HepG2 (cell line): ENCODE data around the gene TMBIM1. TPM values are rescaled to one million over a fixed set of nuclear protein-coding genes. Genes with fewer than 3 reads are reported as not detected.

ENCODE experiments used
- ATF7-NPFF ChIP-seq: sonication (generic); formaldehyde crosslinking; IDR thresholded peaks from 2 replicates; pipeline ENCODE4 v1.8.1; 2023; ENCODE audit warnings: mild to moderate bottlenecking, low read depth, missing genetic modification reagents, moderate library complexity
- BRD4 ChIP-seq: sonication (generic); formaldehyde crosslinking; IDR thresholded peaks from 2 replicates; pipeline ENCODE4 v1.4.0; 2020; ENCODE audit warnings: missing genetic modification reagents
- CAMTA2 ChIP-seq: sonication (generic); formaldehyde crosslinking; IDR thresholded peaks from 2 replicates; pipeline ENCODE4 v1.4.0; 2020; ENCODE audit warnings: mild to moderate bottlenecking, missing genetic modification reagents, borderline replicate concordance
- GATA4 ChIP-seq: sonication (generic); IDR thresholded peaks from 2 replicates; pipeline ENCODE4 v1.6.1; 2016; ENCODE audit warnings: antibody characterized with exemption, low read depth, borderline replicate concordance
- KLF15 ChIP-seq: sonication (generic); formaldehyde crosslinking; IDR thresholded peaks from 2 replicates; pipeline ENCODE4 v1.8.1; 2023; ENCODE audit warnings: borderline replicate concordance, mild to moderate bottlenecking, inconsistent platforms, missing genetic modification reagents, mixed read lengths
- MAZ ChIP-seq, 2 experiments: sonication (generic) in 1 of 2; formaldehyde crosslinking in 1 of 2; IDR thresholded peaks; 2 replicates each; pipeline versions ENCODE4 v1.5.0 to v1.6.1; 2012 to 2020; ENCODE audit warnings: low read depth in 2 of 2, mild to moderate bottlenecking in 2 of 2, borderline replicate concordance in 1 of 2, improper control_type of control experiment in 1 of 2, low read length in 1 of 2, missing genetic modification reagents in 1 of 2, moderate library complexity in 1 of 2
- MIXL1 ChIP-seq: IDR thresholded peaks from 2 replicates; pipeline ENCODE4 v1.6.1; 2016
- MNT ChIP-seq: fragments of 450-650 bp; IDR thresholded peaks from 2 replicates; pipeline ENCODE4 v1.6.1; 2016
- MYC ChIP-seq: sonication (generic); formaldehyde crosslinking; IDR thresholded peaks from 2 replicates; pipeline ENCODE4 v1.9.0; 2021; ENCODE audit warnings: missing genetic modification reagents, borderline replicate concordance
- PHF21A ChIP-seq: sonication (generic); formaldehyde crosslinking; IDR thresholded peaks from 2 replicates; pipeline ENCODE4 v1.5.0; 2020; ENCODE audit warnings: mild to moderate bottlenecking, missing genetic modification reagents
- PHF5A ChIP-seq: IDR thresholded peaks from one replicate; pipeline ENCODE4 v1.6.1; 2018; ENCODE audit warnings: low read depth, missing genetic modification reagents; ENCODE audit not compliant: unreplicated experiment
- RNF2 ChIP-seq: fragments of 450-650 bp; conservative IDR thresholded peaks from 2 replicates; pipeline ENCODE4 v1.6.1; 2016; ENCODE audit warnings: low read depth
- RORA ChIP-seq: sonication (generic); formaldehyde crosslinking; IDR thresholded peaks from 2 replicates; pipeline ENCODE4 v1.5.0; 2020; ENCODE audit warnings: mild to moderate bottlenecking, missing genetic modification reagents, moderate library complexity
- RXRA ChIP-seq: sonication (generic); formaldehyde crosslinking; IDR thresholded peaks from 2 replicates; pipeline ENCODE4 v1.5.1; 2020; ENCODE audit warnings: missing genetic modification reagents
- U2AF2 ChIP-seq: fragments of 200-400 bp; formaldehyde crosslinking; IDR thresholded peaks from 2 replicates; pipeline ENCODE4 v1.6.1; 2017; ENCODE audit warnings: low read depth, mild to moderate bottlenecking, low read length
- ZBTB7B ChIP-seq: sonication (generic); formaldehyde crosslinking; IDR thresholded peaks from 2 replicates; pipeline ENCODE4 v1.4.0; 2020; ENCODE audit warnings: missing genetic modification reagents
- ZFP36 ChIP-seq: fragments of 150-350 bp; IDR thresholded peaks from 2 replicates; pipeline ENCODE4 v1.6.1; 2018; ENCODE audit warnings: borderline replicate concordance, low read length, low read depth; ENCODE audit not compliant: partially characterized antibody
- ZFP41 ChIP-seq: sonication (generic); formaldehyde crosslinking; IDR thresholded peaks from 2 replicates; pipeline ENCODE4 v1.4.0; 2020; ENCODE audit warnings: mild to moderate bottlenecking, missing genetic modification reagents, borderline replicate concordance
- ZNF317 ChIP-seq: sonication (generic); formaldehyde crosslinking; IDR thresholded peaks from 2 replicates; pipeline ENCODE4 v1.5.0; 2020; ENCODE audit warnings: mild to moderate bottlenecking, missing genetic modification reagents
- ZNF501 ChIP-seq: sonication (generic); formaldehyde crosslinking; IDR thresholded peaks from 2 replicates; pipeline ENCODE4 v1.5.1; 2020; ENCODE audit warnings: mild to moderate bottlenecking, moderate library complexity, missing genetic modification reagents
- ZNF607 ChIP-seq: sonication (generic); formaldehyde crosslinking; IDR thresholded peaks from 2 replicates; pipeline ENCODE4 v1.5.1; 2020; ENCODE audit warnings: missing genetic modification reagents, mild to moderate bottlenecking, borderline replicate concordance
- ZNF776 ChIP-seq: sonication (generic); formaldehyde crosslinking; IDR thresholded peaks from 2 replicates; pipeline ENCODE4 v1.4.0; 2020; ENCODE audit warnings: mild to moderate bottlenecking, missing genetic modification reagents
- ZNF790 ChIP-seq: sonication (generic); formaldehyde crosslinking; IDR thresholded peaks from 2 replicates; pipeline ENCODE4 v1.8.0; 2022; ENCODE audit warnings: missing genetic modification reagents, mild to moderate bottlenecking, borderline replicate concordance
- polyA plus RNA-seq, 8 experiments: library from polyadenylated mRNA; depleted of rRNA in 3 of 8; stranded (reverse) in 7 of 8; unstranded in 1 of 8; fragments of >200 nt; fragmentation: Illumina TruSeq in 4 of 8; extraction: Trizol in 4 of 8; gene quantifications; 2 replicates each; pipeline versions ENCODE4 v1.2.1 to v1.2.3, GENCODE V29; 2011 to 2016; ENCODE audit warnings: low read depth in 4 of 8, missing spikeins in 1 of 8, mixed read lengths in 1 of 8; ENCODE audit not compliant: insufficient read depth in 1 of 8
- total RNA-seq, 5 experiments: library from RNA; depleted of rRNA; stranded (reverse); fragments of >200 nt; fragmentation: Illumina TruSeq; extraction: Trizol; gene quantifications; 2 replicates each; pipeline ENCODE4 v1.2.3, GENCODE V29; 2016; ENCODE audit warnings: low read depth in 1 of 5
- TF ChIP-seq, protein P1 (sequence below): sonication (generic); formaldehyde crosslinking; IDR thresholded peaks from 2 replicates; pipeline ENCODE4 v1.8.0; 2022; ENCODE audit warnings: missing genetic modification reagents, mild to moderate bottlenecking, borderline replicate concordance
- TF ChIP-seq, protein P2 (sequence below): fragments of 450-650 bp; IDR thresholded peaks from 2 replicates; pipeline ENCODE4 v1.6.1; 2017

The TMBIM1 gene
- total and polyA plus RNA-seq, 2 of the 13 experiments (the other 11 are each of a cell fraction or from before 2014, with no cell fraction given), result 127 to 139 TPM

DNA sequence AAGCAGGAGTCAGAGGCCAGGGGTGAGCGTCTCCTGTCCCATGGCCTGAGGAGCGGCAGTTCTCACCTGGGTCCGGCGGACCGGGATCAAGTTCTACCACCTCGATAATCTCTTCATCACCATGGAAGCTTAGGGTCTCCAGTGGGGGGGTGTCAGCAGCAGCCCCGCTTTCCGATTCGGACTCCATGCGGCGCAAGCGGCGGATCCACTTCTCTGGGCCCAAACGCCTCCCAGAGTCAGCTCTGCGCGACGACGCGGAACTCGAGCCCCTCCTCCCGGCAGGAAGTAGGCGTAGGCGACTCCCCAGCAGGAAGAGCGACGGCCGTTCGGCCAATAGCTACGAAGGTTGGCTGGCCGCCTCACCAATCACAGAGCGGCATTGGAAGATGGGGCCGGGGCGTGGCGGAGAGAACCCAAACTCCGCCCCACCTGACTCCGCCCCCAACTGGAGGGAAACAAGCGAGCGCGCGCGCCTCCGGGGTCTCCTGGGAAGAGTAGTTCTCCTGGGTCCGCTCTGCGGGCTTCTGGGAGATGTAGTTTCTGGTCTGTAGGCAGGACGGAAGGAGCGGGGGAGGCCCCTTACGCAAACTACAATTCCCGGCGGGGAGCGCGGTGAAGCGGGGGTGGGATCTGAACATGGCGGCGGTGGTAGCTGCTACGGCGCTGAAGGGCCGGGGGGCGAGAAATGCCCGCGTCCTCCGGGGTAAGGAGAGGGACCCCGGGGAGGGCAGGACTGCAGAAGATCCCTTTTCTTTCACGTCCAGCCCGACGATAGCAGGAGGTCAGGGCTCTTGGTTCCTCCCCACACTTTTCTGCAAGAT, 22.2 kb downstream of the TMBIM1 start, which contains the start of the genes AAMP and PNKD (continued):
- TF ChIP-seq ZFP41 (CRISPR knock-in tag), result peak; percentile 30; the same call in 1 of the 2 replicates
- TF ChIP-seq BRD4, result peak; percentile 81; the same call in 1 of the 2 replicates
- no peak for TF ChIP-seq ATF7-NPFF (CRISPR knock-in tag)
- TF ChIP-seq PHF5A (CRISPR knock-in tag), result peak; percentile 54
- peak; percentile 29; the same call in 1 of the 2 replicates for TF ChIP-seq MIXL1 (CRISPR knock-in tag)
- TF ChIP-seq ZNF501 (CRISPR knock-in tag), result peak; percentile 94; the same call in 1 of the 2 replicates
- TF ChIP-seq RNF2, result no peak
- TF ChIP-seq PHF21A, result peak; percentile 5; the same call in 1 of the 2 replicates
- peak; percentile 88 for TF ChIP-seq ZNF317 (CRISPR knock-in tag)
- TF ChIP-seq, protein P1, sequence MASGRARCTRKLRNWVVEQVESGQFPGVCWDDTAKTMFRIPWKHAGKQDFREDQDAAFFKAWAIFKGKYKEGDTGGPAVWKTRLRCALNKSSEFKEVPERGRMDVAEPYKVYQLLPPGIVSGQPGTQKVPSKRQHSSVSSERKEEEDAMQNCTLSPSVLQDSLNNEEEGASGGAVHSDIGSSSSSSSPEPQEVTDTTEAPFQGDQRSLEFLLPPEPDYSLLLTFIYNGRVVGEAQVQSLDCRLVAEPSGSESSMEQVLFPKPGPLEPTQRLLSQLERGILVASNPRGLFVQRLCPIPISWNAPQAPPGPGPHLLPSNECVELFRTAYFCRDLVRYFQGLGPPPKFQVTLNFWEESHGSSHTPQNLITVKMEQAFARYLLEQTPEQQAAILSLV (CRISPR knock-in tag), result peak; percentile 92; the same call in 1 of the 2 replicates
- TF ChIP-seq ZNF607 (CRISPR knock-in tag), result peak; percentile 74; the same call in 1 of the 2 replicates
- no peak for TF ChIP-seq RORA (CRISPR knock-in tag)
- TF ChIP-seq CAMTA2, result peak; percentile 81; the same call in 1 of the 2 replicates
- no peak for TF ChIP-seq ZNF790 (CRISPR knock-in tag)
- TF ChIP-seq MYC (CRISPR knock-in tag), result peak; percentile 88
- TF ChIP-seq KLF15, result peak; percentile 74; the same call in 1 of the 2 replicates
- TF ChIP-seq MAZ (IDR thresholded peaks at IDR 0.05; ENCODE audit: borderline replicate concordance, low read depth, low read length), result peak; percentile 18
- peak; percentile 75 for TF ChIP-seq MAZ (CRISPR knock-in tag; IDR thresholded peaks at IDR 0.05; ENCODE audit: low read depth)
- no peak for TF ChIP-seq ZFP36
- no peak for TF ChIP-seq U2AF2
- TF ChIP-seq MNT, result peak; percentile 90
- TF ChIP-seq GATA4, result peak; percentile 56; the same call in 1 of the 2 replicates
- TF ChIP-seq RXRA (CRISPR knock-in tag), result peak; percentile 31; the same call in 1 of the 2 replicates
- TF ChIP-seq ZNF776 (CRISPR knock-in tag), result peak; percentile 85
- 0 out of 2 replicates have a peak, but pooled peaks have one; percentile 46 for TF ChIP-seq ZBTB7B
- TF ChIP-seq, protein P2, sequence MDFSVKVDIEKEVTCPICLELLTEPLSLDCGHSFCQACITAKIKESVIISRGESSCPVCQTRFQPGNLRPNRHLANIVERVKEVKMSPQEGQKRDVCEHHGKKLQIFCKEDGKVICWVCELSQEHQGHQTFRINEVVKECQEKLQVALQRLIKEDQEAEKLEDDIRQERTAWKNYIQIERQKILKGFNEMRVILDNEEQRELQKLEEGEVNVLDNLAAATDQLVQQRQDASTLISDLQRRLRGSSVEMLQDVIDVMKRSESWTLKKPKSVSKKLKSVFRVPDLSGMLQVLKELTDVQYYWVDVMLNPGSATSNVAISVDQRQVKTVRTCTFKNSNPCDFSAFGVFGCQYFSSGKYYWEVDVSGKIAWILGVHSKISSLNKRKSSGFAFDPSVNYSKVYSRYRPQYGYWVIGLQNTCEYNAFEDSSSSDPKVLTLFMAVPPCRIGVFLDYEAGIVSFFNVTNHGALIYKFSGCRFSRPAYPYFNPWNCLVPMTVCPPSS, result no peak
